ENCODE results near the gene COQ7. TPM values are rescaled to one million over a fixed set of nuclear protein-coding genes. Genes with fewer than 3 reads are reported as not detected.
A peak's percentile ranks its signal among the peaks of the same experiment; 100 is the strongest.

Gene COQ7
- total and polyA plus RNA-seq, 12 donors = 21.3 to 52.9 (median 41.9) TPM

GRCh38 chr16:19093631-19094541 lies 26.5 kb downstream of the COQ7 start:
- Histone ChIP-seq H3K27me3 (no peaks in the 10 kb centered on the region), H3K4me1 (peaks cover 0 to 9% (median 0%) of the 10 kb centered on the region in 9 donors), H3K9me3 (peaks cover 0 to 9% (median 0%) of the 10 kb centered on the region in 11 donors), H3K36me3 (no peaks in the 10 kb centered on the region), H3K27ac (no peak overlapping the region), H3K4me3 (no peak overlapping the region)
- no peak for TF ChIP-seq CTCF (IDR thresholded peaks at IDR 0.05)
- 86 to 87% methylated on average over 15 of the region's 15 CpGs for WGBS, 2 donors
- no peak for ATAC-seq
- intact Hi-C loops (cut with DNase I) = no loop called here
- DNase-seq = no peak

GRCh38 chr16:19094542-19095365 lies 27.3 kb downstream of the COQ7 start:
- 74 to 79% methylated on average over 11 of the region's 11 CpGs for WGBS, 2 donors
- peak in 2 of 9 donors; percentile 19 to 24 for TF ChIP-seq CTCF (IDR thresholded peaks at IDR 0.05)
- intact Hi-C loops (cut with DNase I) = no loop called here
- Histone ChIP-seq H3K27ac (no peak overlapping the region), H3K9me3 (peaks cover 0 to 9% (median 0%) of the 10 kb centered on the region in 11 donors), H3K4me3 (no peak overlapping the region), H3K4me1 (peaks cover 0 to 6% (median 0%) of the 10 kb centered on the region in 9 donors), H3K36me3 (no peaks in the 10 kb centered on the region), H3K27me3 (no peaks in the 10 kb centered on the region)
- ATAC-seq = no peak
- no peak for DNase-seq

GRCh38 chr16:19095654-19096053 lies 28.2 kb downstream of the COQ7 start:
- no peaks in the 10 kb centered on the region for H3K36me3 ChIP-seq
- H3K4me3 ChIP-seq = no peak overlapping the region
- no peak overlapping the region for H3K27ac ChIP-seq
- no peak for ATAC-seq
- peaks cover 0 to 6% (median 0%) of the 10 kb centered on the region in 9 donors for H3K4me1 ChIP-seq
- intact Hi-C loops (cut with DNase I) = no loop called here
- H3K27me3 ChIP-seq = no peaks in the 10 kb centered on the region
- no peak for DNase-seq
- TF ChIP-seq CTCF (IDR thresholded peaks at IDR 0.05) = no peak
- peaks cover 0 to 13% (median 0%) of the 10 kb centered on the region in 11 donors for H3K9me3 ChIP-seq
- WGBS, 2 donors = 90 to 96% methylated on average over 5 of the region's 5 CpGs

- DNase-seq = no peak
- intact Hi-C loops (cut with DNase I) = no loop called here
These were observed 30.8 kb downstream of the COQ7 start for GRCh38 chr16:19098173-19098572.

More at GRCh38 chr16:19098173-19098572, 30.8 kb downstream of the COQ7 start:
- H3K4me1 ChIP-seq = no peaks in the 10 kb centered on the region
- H3K4me3 ChIP-seq = no peak overlapping the region
- H3K36me3 ChIP-seq = no peaks in the 10 kb centered on the region
- no peak for TF ChIP-seq CTCF (IDR thresholded peaks at IDR 0.05)
- no peak overlapping the region for H3K27ac ChIP-seq
- 80 to 95% methylated on average over 1 of the region's 1 CpG for WGBS, 2 donors
- ATAC-seq = no peak
- no peaks in the 10 kb centered on the region for H3K27me3 ChIP-seq
- peaks cover 0 to 13% (median 0%) of the 10 kb centered on the region in 11 donors for H3K9me3 ChIP-seq
